ENCODE data around the gene SLF2. TPM values are rescaled to one million over a fixed set of nuclear protein-coding genes. Genes with fewer than 3 reads are reported as not detected.

Gene SLF2
- total RNA-seq, 1 donor from 2014 or later, result 20.3 TPM

GRCh38 chr10:100907773-100908363, 4.9 kb upstream of the SLF2 start:
- no peak overlapping the region for H3K4me3 ChIP-seq (ENCODE audit: insufficient read depth, low read depth, low read length)
- peaks cover 5% of the 10 kb centered on the region for H3K27me3 Mint-ChIP-seq (ENCODE audit: low read depth, unreplicated experiment)
- H3K36me3 Mint-ChIP-seq (ENCODE audit: low read depth, unreplicated experiment), result no peaks in the 10 kb centered on the region
- no peak overlapping the region for H3K27ac Mint-ChIP-seq (ENCODE audit: unreplicated experiment)
- no peak overlapping the region for H2AFZ ChIP-seq (ENCODE audit: low read depth, low read length)
- H3K4me3 Mint-ChIP-seq (ENCODE audit: unreplicated experiment), result no peak overlapping the region
- no peak overlapping the region for H3K9ac ChIP-seq (ENCODE audit: low read length)
- no peaks in the 10 kb centered on the region for H4K20me1 ChIP-seq (ENCODE audit: insufficient read depth, low read length)
- H3K4me1 ChIP-seq (ENCODE audit: insufficient read depth, low read length), result peaks cover 8% of the 10 kb centered on the region
- DNase-seq (ENCODE audit: low read depth) (no peak), FAIRE-seq (no peak)
- no peaks in the 10 kb centered on the region for H3K9me3 ChIP-seq (ENCODE audit: insufficient read depth, low read depth, low read length)
- no peaks in the 10 kb centered on the region for H3K36me3 ChIP-seq (ENCODE audit: insufficient read depth, low read length)
- H3K9me3 Mint-ChIP-seq (ENCODE audit: unreplicated experiment), result no peaks in the 10 kb centered on the region
- no peak overlapping the region for H3K27ac ChIP-seq (ENCODE audit: low read depth, low read length)
- H3K4me2 ChIP-seq (ENCODE audit: low read length), result no peak overlapping the region
- no peaks in the 10 kb centered on the region for H3K27me3 ChIP-seq (ENCODE audit: insufficient read depth, low read length)
- H3K79me2 ChIP-seq (ENCODE audit: insufficient read depth, low read length), result peaks cover under 1% of the 10 kb centered on the region
- H3K4me1 Mint-ChIP-seq (ENCODE audit: low read depth, unreplicated experiment), result peaks cover 15% of the 10 kb centered on the region
- TF ChIP-seq EZH2 (IDR thresholded peaks at IDR 0.05; ENCODE audit: insufficient read depth, low read length) (no peak), CTCF (IDR thresholded peaks at IDR 0.05; ENCODE audit: insufficient read depth, low read depth, low read length) (no peak)

GRCh38 chr10:100908378-100908777, 4.4 kb upstream of the SLF2 start:
- no peak overlapping the region for H3K27ac ChIP-seq (ENCODE audit: low read depth, low read length)
- H3K9me3 ChIP-seq (ENCODE audit: insufficient read depth, low read depth, low read length), result no peaks in the 10 kb centered on the region
- peaks cover 2% of the 10 kb centered on the region for H4K20me1 ChIP-seq (ENCODE audit: insufficient read depth, low read length)
- TF ChIP-seq EZH2 (IDR thresholded peaks at IDR 0.05; ENCODE audit: insufficient read depth, low read length) (no peak), CTCF (IDR thresholded peaks at IDR 0.05; ENCODE audit: insufficient read depth, low read depth, low read length) (no peak)
- H3K79me2 ChIP-seq (ENCODE audit: insufficient read depth, low read length), result peaks cover 6% of the 10 kb centered on the region
- peaks cover 8% of the 10 kb centered on the region for H3K4me1 ChIP-seq (ENCODE audit: insufficient read depth, low read length)
- Mint-ChIP-seq H3K9me3 (ENCODE audit: unreplicated experiment) (no peaks in the 10 kb centered on the region), H3K27me3 (ENCODE audit: low read depth, unreplicated experiment) (peaks cover 3% of the 10 kb centered on the region), H3K4me1 (ENCODE audit: low read depth, unreplicated experiment) (peaks cover 15% of the 10 kb centered on the region), H3K4me3 (ENCODE audit: unreplicated experiment) (no peak overlapping the region), H3K36me3 (ENCODE audit: low read depth, unreplicated experiment) (no peaks in the 10 kb centered on the region), H3K27ac (ENCODE audit: unreplicated experiment) (no peak overlapping the region)
- H3K9ac ChIP-seq (ENCODE audit: low read length), result no peak overlapping the region
- no peak overlapping the region for H2AFZ ChIP-seq (ENCODE audit: low read depth, low read length)
- no peak overlapping the region for H3K4me3 ChIP-seq (ENCODE audit: insufficient read depth, low read depth, low read length)
- FAIRE-seq, result no peak
- no peaks in the 10 kb centered on the region for H3K36me3 ChIP-seq (ENCODE audit: insufficient read depth, low read length)
- DNase-seq (ENCODE audit: low read depth), result no peak
- no peak overlapping the region for H3K4me2 ChIP-seq (ENCODE audit: low read length)
- no peaks in the 10 kb centered on the region for H3K27me3 ChIP-seq (ENCODE audit: insufficient read depth, low read length)

- DNase-seq (ENCODE audit: low read depth), result no peak
- no peaks in the 10 kb centered on the region for H3K9me3 Mint-ChIP-seq (ENCODE audit: unreplicated experiment)
- Histone ChIP-seq H3K36me3 (ENCODE audit: insufficient read depth, low read length) (no peaks in the 10 kb centered on the region), H4K20me1 (ENCODE audit: insufficient read depth, low read length) (peaks cover 15% of the 10 kb centered on the region), H3K27ac (ENCODE audit: low read depth, low read length) (no peak overlapping the region), H2AFZ (ENCODE audit: low read depth, low read length) (peak overlapping the region; percentile 5), H3K9ac (ENCODE audit: low read length) (no peak overlapping the region), H3K4me2 (ENCODE audit: low read length) (no peak overlapping the region), H3K27me3 (ENCODE audit: insufficient read depth, low read length) (no peaks in the 10 kb centered on the region), H3K4me3 (ENCODE audit: insufficient read depth, low read depth, low read length) (no peak overlapping the region), H3K79me2 (ENCODE audit: insufficient read depth, low read length) (peaks cover 19% of the 10 kb centered on the region), H3K9me3 (ENCODE audit: insufficient read depth, low read depth, low read length) (no peaks in the 10 kb centered on the region), H3K4me1 (ENCODE audit: insufficient read depth, low read length) (peaks cover 17% of the 10 kb centered on the region)
- TF ChIP-seq CTCF (IDR thresholded peaks at IDR 0.05; ENCODE audit: insufficient read depth, low read depth, low read length) (no peak), EZH2 (IDR thresholded peaks at IDR 0.05; ENCODE audit: insufficient read depth, low read length) (no peak)
- peaks cover 23% of the 10 kb centered on the region for H3K4me1 Mint-ChIP-seq (ENCODE audit: low read depth, unreplicated experiment)
- no peaks in the 10 kb centered on the region for H3K36me3 Mint-ChIP-seq (ENCODE audit: low read depth, unreplicated experiment)
- no peak overlapping the region for H3K4me3 Mint-ChIP-seq (ENCODE audit: unreplicated experiment)
- H3K27me3 Mint-ChIP-seq (ENCODE audit: low read depth, unreplicated experiment), result peaks cover under 1% of the 10 kb centered on the region
- FAIRE-seq, result no peak
- no peak overlapping the region for H3K27ac Mint-ChIP-seq (ENCODE audit: unreplicated experiment)
These were observed 3.1 kb upstream of the SLF2 start for GRCh38 chr10:100909501-100910263.
